ENCODE results near the gene TSEN34. TPM values are rescaled to one million over a fixed set of nuclear protein-coding genes. Genes with fewer than 3 reads are reported as not detected.
"Not testable (repeated sequence)": the region's sequence is repeated elsewhere in the genome, so short reads cannot be mapped to it uniquely, and the experiment has no call there.

Gene TSEN34
- total RNA-seq, 3 donors from 2014 or later (not counting 1 experiment from before 2014, with no cell fraction given), result 11.5 to 16.7 (median 13.5) TPM

DNA sequence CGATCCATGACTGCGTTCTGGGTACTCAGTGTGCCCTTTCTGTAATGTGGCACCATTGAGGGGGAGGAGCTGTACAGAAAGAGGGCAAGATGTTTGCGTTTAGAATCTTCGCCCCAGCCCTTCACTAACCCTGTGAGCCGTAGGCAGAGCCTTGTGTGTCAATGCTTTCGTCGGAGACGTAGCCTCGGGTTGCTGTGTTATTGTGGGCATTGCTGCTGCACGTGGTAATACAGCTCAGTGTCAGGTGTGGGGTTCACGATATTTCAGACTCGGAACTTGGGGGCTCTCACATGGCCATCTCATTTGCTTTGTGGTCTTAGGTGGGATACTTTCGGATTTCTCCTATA lies 15.7 kb downstream of the TSEN34 start:
- WGBS (ENCODE audit: insufficient coverage), result 77% methylated on average over 13 of the region's 13 CpGs

DNA sequence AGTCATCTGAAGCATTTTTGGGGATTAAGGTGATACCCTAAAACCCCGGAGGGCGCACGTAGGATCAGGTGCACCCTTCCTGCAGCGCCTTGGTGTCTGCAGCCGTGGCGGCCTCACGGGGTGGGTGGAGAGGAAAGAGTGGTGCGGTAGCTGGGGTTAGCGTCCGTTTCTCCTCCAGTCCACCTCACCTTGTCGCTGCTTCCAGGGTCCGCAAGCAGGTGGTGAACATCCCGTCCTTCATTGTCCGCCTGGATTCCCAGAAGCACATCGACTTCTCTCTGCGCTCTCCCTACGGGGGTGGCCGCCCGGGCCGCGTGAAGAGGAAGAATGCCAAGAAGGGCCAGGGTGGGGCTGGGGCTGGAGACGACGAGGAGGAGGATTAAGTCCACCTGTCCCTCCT lies 16.1 kb downstream of the TSEN34 start:
- H3K9me3 Mint-ChIP-seq; H3K27me3 Mint-ChIP-seq (ENCODE audit: low read depth in 2 of 2); H3K27me3 ChIP-seq (ENCODE audit: control insufficient read depth, insufficient read depth, low read length); H3K9me3 ChIP-seq (ENCODE audit: control insufficient read depth, insufficient read depth, low read length); ATAC-seq; H3K4me3 ChIP-seq (ENCODE audit: low read length); DNase-seq; H3K27ac ChIP-seq (ENCODE audit: low read length); H3K36me3 Mint-ChIP-seq; H3K4me3 Mint-ChIP-seq; intact Hi-C loops (cut with micrococcal nuclease): not testable (repeated sequence)
- Histone ChIP-seq H3K4me1 (ENCODE audit: control insufficient read depth, insufficient read depth, low read length) (peaks cover 83% of the 10 kb centered on the region), H3K36me3 (ENCODE audit: control insufficient read depth, insufficient read depth, low read length) (peaks cover 62% of the 10 kb centered on the region)
- WGBS (ENCODE audit: insufficient coverage), result 77% methylated on average over 23 of the region's 23 CpGs
- Mint-ChIP-seq H3K4me1 (peaks cover 56 to 57% of the 10 kb centered on the region in 2 donors), H3K27ac (peak overlapping the region in 1 of 2 donors; percentile 94)

More for the DNA sequence above, 15.7 kb downstream of the TSEN34 start:
- no peak overlapping the region for H3K27ac ChIP-seq (ENCODE audit: low read length)
- Mint-ChIP-seq H3K4me3 (no peak overlapping the region), H3K36me3 (peaks cover 7% of the 10 kb centered on the region), H3K9me3 (no peaks in the 10 kb centered on the region), H3K27me3 (ENCODE audit: low read depth in 2 of 2) (no peaks in the 10 kb centered on the region), H3K27ac (no peak overlapping the region), H3K4me1 (peaks cover 60 to 61% of the 10 kb centered on the region in 2 donors)
- peaks cover 84% of the 10 kb centered on the region for H3K4me1 ChIP-seq (ENCODE audit: control insufficient read depth, insufficient read depth, low read length)
- DNase-seq (no peak), ATAC-seq (no peak)
- H3K36me3 ChIP-seq (ENCODE audit: control insufficient read depth, insufficient read depth, low read length), result peaks cover 66% of the 10 kb centered on the region
- intact Hi-C loops (cut with micrococcal nuclease), result no loop called here
- TF ChIP-seq, protein P1, sequence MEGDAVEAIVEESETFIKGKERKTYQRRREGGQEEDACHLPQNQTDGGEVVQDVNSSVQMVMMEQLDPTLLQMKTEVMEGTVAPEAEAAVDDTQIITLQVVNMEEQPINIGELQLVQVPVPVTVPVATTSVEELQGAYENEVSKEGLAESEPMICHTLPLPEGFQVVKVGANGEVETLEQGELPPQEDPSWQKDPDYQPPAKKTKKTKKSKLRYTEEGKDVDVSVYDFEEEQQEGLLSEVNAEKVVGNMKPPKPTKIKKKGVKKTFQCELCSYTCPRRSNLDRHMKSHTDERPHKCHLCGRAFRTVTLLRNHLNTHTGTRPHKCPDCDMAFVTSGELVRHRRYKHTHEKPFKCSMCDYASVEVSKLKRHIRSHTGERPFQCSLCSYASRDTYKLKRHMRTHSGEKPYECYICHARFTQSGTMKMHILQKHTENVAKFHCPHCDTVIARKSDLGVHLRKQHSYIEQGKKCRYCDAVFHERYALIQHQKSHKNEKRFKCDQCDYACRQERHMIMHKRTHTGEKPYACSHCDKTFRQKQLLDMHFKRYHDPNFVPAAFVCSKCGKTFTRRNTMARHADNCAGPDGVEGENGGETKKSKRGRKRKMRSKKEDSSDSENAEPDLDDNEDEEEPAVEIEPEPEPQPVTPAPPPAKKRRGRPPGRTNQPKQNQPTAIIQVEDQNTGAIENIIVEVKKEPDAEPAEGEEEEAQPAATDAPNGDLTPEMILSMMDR (IDR thresholded peaks at IDR 0.05), result no peak
- no peaks in the 10 kb centered on the region for H3K9me3 ChIP-seq (ENCODE audit: control insufficient read depth, insufficient read depth, low read length)
- no peak overlapping the region for H3K4me3 ChIP-seq (ENCODE audit: low read length)
- H3K27me3 ChIP-seq (ENCODE audit: control insufficient read depth, insufficient read depth, low read length), result no peaks in the 10 kb centered on the region

DNA sequence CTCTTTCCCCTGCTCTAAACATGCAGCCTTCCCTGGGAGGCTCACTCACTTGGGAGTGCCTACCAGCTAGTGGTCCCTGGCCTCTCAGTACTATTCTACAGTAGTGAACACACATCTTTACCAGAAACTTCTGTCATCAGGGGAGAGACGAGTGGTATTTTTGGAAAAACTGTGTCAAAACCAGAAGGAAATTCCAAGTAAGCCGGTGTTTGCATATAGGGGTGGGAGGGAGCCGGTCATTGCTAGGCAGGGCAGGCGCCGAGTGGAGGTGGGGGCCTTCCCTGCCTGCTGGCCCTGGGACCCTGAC lies 16.5 kb downstream of the TSEN34 start:
- TF ChIP-seq, protein P1 (IDR thresholded peaks at IDR 0.05), result no peak
- DNase-seq (no peak), ATAC-seq (no peak)
- Histone ChIP-seq H3K36me3 (ENCODE audit: control insufficient read depth, insufficient read depth, low read length) (peaks cover 58% of the 10 kb centered on the region), H3K27ac (ENCODE audit: low read length) (peak overlapping the region; percentile 63), H3K4me3 (ENCODE audit: low read length) (no peak overlapping the region), H3K4me1 (ENCODE audit: control insufficient read depth, insufficient read depth, low read length) (peaks cover 81% of the 10 kb centered on the region), H3K9me3 (ENCODE audit: control insufficient read depth, insufficient read depth, low read length) (no peaks in the 10 kb centered on the region), H3K27me3 (ENCODE audit: control insufficient read depth, insufficient read depth, low read length) (no peaks in the 10 kb centered on the region)
- WGBS (ENCODE audit: insufficient coverage), result 27% methylated on average over 5 of the region's 5 CpGs
- Mint-ChIP-seq H3K4me1 (peaks cover 51 to 55% of the 10 kb centered on the region in 2 donors), H3K36me3 (peaks cover 7% of the 10 kb centered on the region), H3K27me3 (ENCODE audit: low read depth in 2 of 2) (no peaks in the 10 kb centered on the region), H3K27ac (peak overlapping the region; percentile 71 to 94), H3K9me3 (no peaks in the 10 kb centered on the region), H3K4me3 (peak overlapping the region; percentile 47)
- intact Hi-C loops (cut with micrococcal nuclease), result no loop called here

DNA sequence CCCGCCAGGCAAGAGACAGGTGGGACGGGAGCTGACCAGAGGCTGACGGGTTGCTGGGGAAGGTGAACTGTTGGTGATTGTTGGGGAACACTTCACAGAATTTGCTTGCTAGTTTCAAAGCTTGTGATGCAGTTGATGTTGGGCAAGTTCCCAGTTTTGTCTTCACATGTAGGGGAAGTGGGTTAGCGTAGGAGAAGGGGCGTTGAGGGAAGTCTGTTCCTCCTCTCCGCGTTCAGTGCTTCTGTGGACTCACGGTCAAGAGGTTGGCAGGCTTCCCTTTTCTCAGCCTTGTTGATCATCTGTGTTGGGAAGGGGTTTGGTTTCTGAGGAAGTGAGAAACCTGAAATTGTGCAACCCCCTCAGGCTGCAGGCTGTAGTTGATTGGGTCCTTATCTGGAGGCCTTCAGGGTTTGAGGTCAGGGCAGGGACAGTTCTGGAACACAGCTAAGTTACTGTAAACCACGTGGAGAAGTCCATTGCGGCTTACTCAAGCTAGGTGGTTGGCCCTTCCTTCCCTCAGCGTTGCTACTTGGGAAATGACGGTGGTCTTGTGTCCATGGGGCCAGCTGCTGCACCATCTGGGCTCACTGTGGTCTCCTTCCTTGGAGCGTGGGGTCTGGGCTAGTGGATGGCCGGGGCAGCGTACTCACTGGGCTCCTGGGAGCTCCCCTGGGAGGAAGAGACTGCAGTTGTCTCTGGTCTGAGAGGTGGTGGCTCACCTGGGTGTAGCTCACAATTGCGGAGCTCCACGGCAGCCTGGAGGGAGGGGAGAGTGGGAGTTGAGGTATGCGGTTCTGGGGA lies 17.1 kb downstream of the TSEN34 start:
- Histone ChIP-seq H3K4me1 (ENCODE audit: control insufficient read depth, insufficient read depth, low read length) (peaks cover 76% of the 10 kb centered on the region), H3K36me3 (ENCODE audit: control insufficient read depth, insufficient read depth, low read length) (peaks cover 52% of the 10 kb centered on the region), H3K9me3 (ENCODE audit: control insufficient read depth, insufficient read depth, low read length) (no peaks in the 10 kb centered on the region), H3K4me3 (ENCODE audit: low read length) (no peak overlapping the region), H3K27ac (ENCODE audit: low read length) (peak overlapping the region; percentile 67), H3K27me3 (ENCODE audit: control insufficient read depth, insufficient read depth, low read length) (no peaks in the 10 kb centered on the region)
- intact Hi-C loops (cut with micrococcal nuclease), result no loop called here
- Mint-ChIP-seq H3K9me3 (no peaks in the 10 kb centered on the region), H3K36me3 (peaks cover 7% of the 10 kb centered on the region), H3K4me3 (peak overlapping the region; percentile 53), H3K4me1 (peaks cover 46 to 50% of the 10 kb centered on the region in 2 donors), H3K27me3 (ENCODE audit: low read depth in 2 of 2) (no peaks in the 10 kb centered on the region), H3K27ac (peak overlapping the region; percentile 71 to 94)
- ATAC-seq (peak in 1 of 3 donors; percentile 58), DNase-seq (peak in 1 of 2 donors; percentile 70)
- 39% methylated on average over 18 of the region's 18 CpGs for WGBS (ENCODE audit: insufficient coverage)
- TF ChIP-seq, protein P1 (IDR thresholded peaks at IDR 0.05), result no peak
